Stimulated activated CD8-positive, alpha-beta memory T cell treated with anti-CD3 and anti-CD28 coated beads, Interleukin-7, amount 100 ng/mL, for 4 hours (primary cell): ENCODE measurements around the gene CPNE4.

Experiments
- DNase-seq, 2 donors: peaks; one replicate each; pipeline ENCODE4 v3.0.0-alpha.2; 2020; ENCODE audit warnings: low read depth in 2 of 2

CPNE4 gene

GRCh38 chr3:131735544-131735943, 299.3 kb downstream of the CPNE4 start:
- DNase-seq = no peak

- no peak for DNase-seq
These were observed 299.7 kb downstream of the CPNE4 start for GRCh38 chr3:131735116-131735515.

GRCh38 chr3:131733086-131733841, 301.6 kb downstream of the CPNE4 start:
- no peak for DNase-seq

- no peak for DNase-seq
These were observed 303.1 kb downstream of the CPNE4 start for GRCh38 chr3:131731709-131732108.

- no peak for DNase-seq
These were observed 304.2 kb downstream of the CPNE4 start for GRCh38 chr3:131730581-131730980.

GRCh38 chr3:131729643-131730017, 305.2 kb downstream of the CPNE4 start:
- no peak for DNase-seq

GRCh38 chr3:131728898-131729642, 305.7 kb downstream of the CPNE4 start:
- DNase-seq = no peak

- DNase-seq = no peak
These were observed 309.4 kb downstream of the CPNE4 start for GRCh38 chr3:131725414-131725813.

- DNase-seq = no peak
These were observed 311.5 kb downstream of the CPNE4 start for GRCh38 chr3:131723343-131723742.

GRCh38 chr3:131717493-131717892, 317.3 kb downstream of the CPNE4 start:
- no peak for DNase-seq

- DNase-seq = no peak
These were observed 317.9 kb downstream of the CPNE4 start for GRCh38 chr3:131716943-131717342.

- no peak for DNase-seq
These were observed 318.8 kb downstream of the CPNE4 start for GRCh38 chr3:131716007-131716406.

GRCh38 chr3:131714585-131715220, 320.1 kb downstream of the CPNE4 start:
- no peak for DNase-seq

- DNase-seq = no peak
These were observed 321.2 kb downstream of the CPNE4 start for GRCh38 chr3:131713416-131714123.

- no peak for DNase-seq
These were observed 322.2 kb downstream of the CPNE4 start for GRCh38 chr3:131712662-131713061.

- no peak for DNase-seq
These were observed 323.6 kb downstream of the CPNE4 start for GRCh38 chr3:131711114-131711768.

GRCh38 chr3:131708241-131708640, 326.6 kb downstream of the CPNE4 start:
- no peak for DNase-seq

GRCh38 chr3:131705558-131706051, 329.2 kb downstream of the CPNE4 start:
- DNase-seq = no peak

GRCh38 chr3:131705099-131705498, 329.7 kb downstream of the CPNE4 start:
- no peak for DNase-seq

- no peak for DNase-seq
These were observed 330.7 kb downstream of the CPNE4 start for GRCh38 chr3:131704098-131704497.

GRCh38 chr3:131702146-131702545, 332.7 kb downstream of the CPNE4 start:
- DNase-seq = no peak
